Body of pancreas (tissue), 4 donors: Measurements from ENCODE around the gene FBLN5.

Source experiments
- CTCF ChIP-seq, 7 experiments: fragments of 450-650 bp in 4 of 7; fragments of 200-600 bp in 3 of 7; sonication (generic) in 3 of 7; IDR thresholded peaks; one replicate each; pipeline ENCODE4 v1.5.1; 2016 to 2019; ENCODE audit warnings: antibody characterized with exemption in 7 of 7
- POLR2A ChIP-seq, 3 donors: fragments of 450-650 bp; IDR thresholded peaks; one replicate each; pipeline ENCODE4 v1.6.1; 2016; ENCODE audit warnings: antibody characterized with exemption in 3 of 3, mild to moderate bottlenecking in 2 of 3

- TF ChIP-seq POLR2A (IDR thresholded peaks at IDR 0.05) = no peak
- TF ChIP-seq CTCF (IDR thresholded peaks at IDR 0.05) = no peak
Measured at GRCh38 chr14:91861091-91861490, 86.4 kb downstream of the FBLN5 start.
